HepG2 (cell line): ENCODE data around the gene ZNF615. TPM values are rescaled to one million over a fixed set of nuclear protein-coding genes. Genes with fewer than 3 reads are reported as not detected.

Experiments used
- CCAR2 ChIP-seq: fragments of 200-400 bp; formaldehyde crosslinking; optimal IDR thresholded peaks from 2 replicates; pipeline ENCODE3; 2018; ENCODE audit warnings: low read depth, mild to moderate bottlenecking, low read length, moderate library complexity
- HIC2 ChIP-seq: sonication (generic); formaldehyde crosslinking; IDR thresholded peaks from 2 replicates; pipeline ENCODE4 v1.9.0; 2022; ENCODE audit warnings: low read depth, missing genetic modification reagents
- MNT ChIP-seq: fragments of 450-650 bp; IDR thresholded peaks from 2 replicates; pipeline ENCODE4 v1.6.1; 2016
- PATZ1 ChIP-seq: sonication (generic); formaldehyde crosslinking; IDR thresholded peaks from 2 replicates; pipeline ENCODE4 v1.4.0; 2020; ENCODE audit warnings: missing genetic modification reagents
- PBX2 ChIP-seq: IDR thresholded peaks from 2 replicates; pipeline ENCODE4 v1.6.1; 2016; ENCODE audit warnings: control low read depth
- PITX1 ChIP-seq: sonication (generic); formaldehyde crosslinking; IDR thresholded peaks from 2 replicates; pipeline ENCODE4 v1.5.1; 2020; ENCODE audit warnings: mild to moderate bottlenecking, missing genetic modification reagents
- RBM39 ChIP-seq: fragments of 200-400 bp; formaldehyde crosslinking; IDR thresholded peaks from one replicate; pipeline ENCODE4 v1.6.1; 2018; ENCODE audit warnings: antibody characterized with exemption, mild to moderate bottlenecking, low read depth, low read length; ENCODE audit not compliant: poor library complexity, severe bottlenecking
- SMARCC2 ChIP-seq: fragments of 450-650 bp; IDR thresholded peaks from 2 replicates; pipeline ENCODE4 v1.6.1; 2017; ENCODE audit warnings: antibody characterized with exemption, mild to moderate bottlenecking
- SYNCRIP ChIP-seq: fragments of 200-400 bp; formaldehyde crosslinking; IDR thresholded peaks from 2 replicates; pipeline ENCODE4 v1.6.1; 2018; ENCODE audit warnings: mild to moderate bottlenecking, low read depth, low read length; ENCODE audit not compliant: insufficient read depth
- TBX3 ChIP-seq: fragments of 450-650 bp; IDR thresholded peaks from 2 replicates; pipeline ENCODE4 v1.6.1; 2017; ENCODE audit warnings: antibody characterized with exemption, mild to moderate bottlenecking, inconsistent platforms, borderline replicate concordance
- TIGD3 ChIP-seq: sonication (generic); formaldehyde crosslinking; IDR thresholded peaks from 2 replicates; pipeline ENCODE4 v1.5.1; 2020; ENCODE audit warnings: mild to moderate bottlenecking, missing genetic modification reagents, borderline replicate concordance
- ZFP36 ChIP-seq: fragments of 150-350 bp; IDR thresholded peaks from 2 replicates; pipeline ENCODE4 v1.6.1; 2018; ENCODE audit warnings: borderline replicate concordance, low read length, low read depth; ENCODE audit not compliant: partially characterized antibody
- ZNF329 ChIP-seq: sonication (generic); formaldehyde crosslinking; IDR thresholded peaks from 2 replicates; pipeline ENCODE4 v1.9.0; 2021; ENCODE audit warnings: low read depth, mild to moderate bottlenecking, missing genetic modification reagents
- ZNF598 ChIP-seq: sonication (generic); formaldehyde crosslinking; IDR thresholded peaks from 2 replicates; pipeline ENCODE4 v1.5.1; 2020; ENCODE audit warnings: mild to moderate bottlenecking, missing genetic modification reagents, borderline replicate concordance
- ZNF724P ChIP-seq: sonication (generic); formaldehyde crosslinking; IDR thresholded peaks from 2 replicates; pipeline ENCODE4 v1.8.0; 2022; ENCODE audit warnings: missing genetic modification reagents, borderline replicate concordance
- ZNF788 ChIP-seq: sonication (generic); formaldehyde crosslinking; IDR thresholded peaks from 2 replicates; pipeline ENCODE4 v1.5.0; 2020; ENCODE audit warnings: mild to moderate bottlenecking, missing genetic modification reagents, borderline replicate concordance
- ZSCAN5A ChIP-seq: sonication (generic); formaldehyde crosslinking; IDR thresholded peaks from 2 replicates; pipeline ENCODE4 v1.8.0; 2022; ENCODE audit warnings: mild to moderate bottlenecking, missing genetic modification reagents, borderline replicate concordance
- polyA plus RNA-seq, 8 experiments: library from polyadenylated mRNA; depleted of rRNA in 3 of 8; stranded (reverse) in 7 of 8; unstranded in 1 of 8; fragments of >200 nt; fragmentation: Illumina TruSeq in 4 of 8; extraction: Trizol in 4 of 8; gene quantifications; 2 replicates each; pipeline versions ENCODE4 v1.2.1 to v1.2.3, GENCODE V29; 2011 to 2016; ENCODE audit warnings: low read depth in 4 of 8, missing spikeins in 1 of 8, mixed read lengths in 1 of 8; ENCODE audit not compliant: insufficient read depth in 1 of 8
- total RNA-seq, 5 experiments: library from RNA; depleted of rRNA; stranded (reverse); fragments of >200 nt; fragmentation: Illumina TruSeq; extraction: Trizol; gene quantifications; 2 replicates each; pipeline ENCODE4 v1.2.3, GENCODE V29; 2016; ENCODE audit warnings: low read depth in 1 of 5

The ZNF615 gene
- total and polyA plus RNA-seq, 2 of the 13 experiments (the other 11 are each of a cell fraction or from before 2014, with no cell fraction given): 5.2 to 7.8 TPM

GRCh38 chr19:51986309-51987291 lies 21.4 kb downstream of the ZNF615 start, which contains the start of gene ZNF350 (continued):
- TF ChIP-seq PBX2 (no peak), ZFP36 (no peak), TIGD3 (CRISPR knock-in tag) (no peak), MNT (no peak), SYNCRIP (no peak), ZNF788 (CRISPR knock-in tag) (peak; percentile 72; the same call in 1 of the 2 replicates), RBM39 (no peak), TBX3 (no peak), ZNF724P (CRISPR knock-in tag) (no peak), HIC2 (CRISPR knock-in tag) (no peak), CCAR2 (no peak), ZNF329 (no peak), ZSCAN5A (CRISPR knock-in tag) (no peak), ZNF598 (CRISPR knock-in tag) (peak; percentile 63; the same call in 1 of the 2 replicates), PITX1 (CRISPR knock-in tag) (peak; percentile 52; the same call in 1 of the 2 replicates), PATZ1 (0 out of 2 replicates have a peak, but pooled peaks have one; percentile 40), SMARCC2 (no peak)
